GM12864 (cell line): ENCODE results near the gene CMYA5.

ENCODE experiments used
- DNase-seq: peaks from one replicate; pipeline ENCODE4 v3.0.0-alpha.2; 2011; ENCODE audit warnings: low read depth
- H3K4me3 ChIP-seq: 2 replicates; pipeline ENCODE4 v1.5.1; 2011; ENCODE audit warnings: mild to moderate bottlenecking, low read depth, low read length, control low read depth
- TF ChIP-seq, protein P1 (sequence below): IDR thresholded peaks from 2 replicates; pipeline ENCODE4 v1.5.1; 2011; ENCODE audit warnings: low read depth, mild to moderate bottlenecking, moderate library complexity, low read length, control low read depth, inconsistent platforms; ENCODE audit errors: missing control alignments

The CMYA5 gene

DNA sequence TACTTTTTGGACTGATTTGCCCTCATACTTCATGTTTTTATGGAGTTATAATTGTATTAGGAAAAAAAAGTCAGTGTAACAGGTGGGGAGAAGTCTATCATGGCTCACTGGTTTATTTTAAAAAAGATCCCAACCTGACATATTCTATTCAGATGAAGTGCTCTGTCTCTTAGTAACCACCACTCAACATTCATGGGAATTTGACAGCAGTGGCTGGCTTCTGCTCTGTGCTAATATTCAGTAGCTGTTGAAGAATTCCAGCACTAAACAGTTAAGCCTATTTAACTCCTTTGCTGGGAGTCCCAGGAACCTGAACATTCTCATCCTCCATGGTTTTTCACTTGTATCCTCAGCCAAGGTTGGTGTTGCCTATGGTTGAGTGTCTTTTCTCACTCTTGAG is 23.1 kb downstream of the CMYA5 start:
- TF ChIP-seq, protein P1, sequence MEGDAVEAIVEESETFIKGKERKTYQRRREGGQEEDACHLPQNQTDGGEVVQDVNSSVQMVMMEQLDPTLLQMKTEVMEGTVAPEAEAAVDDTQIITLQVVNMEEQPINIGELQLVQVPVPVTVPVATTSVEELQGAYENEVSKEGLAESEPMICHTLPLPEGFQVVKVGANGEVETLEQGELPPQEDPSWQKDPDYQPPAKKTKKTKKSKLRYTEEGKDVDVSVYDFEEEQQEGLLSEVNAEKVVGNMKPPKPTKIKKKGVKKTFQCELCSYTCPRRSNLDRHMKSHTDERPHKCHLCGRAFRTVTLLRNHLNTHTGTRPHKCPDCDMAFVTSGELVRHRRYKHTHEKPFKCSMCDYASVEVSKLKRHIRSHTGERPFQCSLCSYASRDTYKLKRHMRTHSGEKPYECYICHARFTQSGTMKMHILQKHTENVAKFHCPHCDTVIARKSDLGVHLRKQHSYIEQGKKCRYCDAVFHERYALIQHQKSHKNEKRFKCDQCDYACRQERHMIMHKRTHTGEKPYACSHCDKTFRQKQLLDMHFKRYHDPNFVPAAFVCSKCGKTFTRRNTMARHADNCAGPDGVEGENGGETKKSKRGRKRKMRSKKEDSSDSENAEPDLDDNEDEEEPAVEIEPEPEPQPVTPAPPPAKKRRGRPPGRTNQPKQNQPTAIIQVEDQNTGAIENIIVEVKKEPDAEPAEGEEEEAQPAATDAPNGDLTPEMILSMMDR = no peak
- no peak for DNase-seq

DNA sequence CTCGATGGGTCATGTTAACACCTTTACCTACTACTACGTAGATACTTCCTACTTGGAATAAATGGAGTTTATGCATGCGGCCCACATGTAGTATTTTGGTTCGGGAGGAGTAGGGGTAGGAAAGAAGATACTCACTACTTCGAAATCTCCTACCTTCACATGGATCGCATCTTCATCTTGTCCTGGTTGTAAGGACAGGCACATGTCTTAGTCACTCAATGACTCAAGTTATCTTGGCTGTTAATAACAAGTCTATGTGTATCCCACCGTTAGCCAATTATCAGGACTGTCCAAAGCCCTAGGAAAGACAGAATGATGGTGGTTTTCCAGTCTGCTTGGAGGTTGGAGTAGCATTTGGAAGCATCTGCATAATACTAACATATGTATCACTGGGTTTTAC is 24.1 kb downstream of the CMYA5 start:
- TF ChIP-seq, protein P1 = no peak
- H3K4me3 ChIP-seq = no peak overlapping the region
- DNase-seq = no peak

More for the DNA sequence above, 23.1 kb downstream of the CMYA5 start:
- H3K4me3 ChIP-seq = no peak overlapping the region

DNA sequence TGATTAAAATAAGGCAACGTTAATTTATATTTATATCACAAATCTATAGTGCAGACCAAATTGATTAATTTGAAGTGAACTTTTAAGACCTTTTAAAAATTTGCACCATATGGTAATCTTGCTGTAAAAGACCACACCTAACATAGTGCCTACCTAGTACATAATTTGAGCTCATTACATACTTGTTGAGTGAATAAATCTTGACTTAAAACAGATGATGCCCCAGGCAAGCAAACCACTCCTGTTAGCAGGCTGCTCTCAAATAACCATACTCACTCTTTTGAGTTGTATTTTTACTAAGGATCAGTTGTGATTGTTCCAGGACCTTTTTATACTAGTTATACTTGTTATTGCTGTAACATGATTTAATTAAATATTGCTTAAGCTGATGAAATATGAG is 27.2 kb downstream of the CMYA5 start:
- TF ChIP-seq, protein P1 = no peak
- H3K4me3 ChIP-seq = no peak overlapping the region
- DNase-seq = no peak

DNA sequence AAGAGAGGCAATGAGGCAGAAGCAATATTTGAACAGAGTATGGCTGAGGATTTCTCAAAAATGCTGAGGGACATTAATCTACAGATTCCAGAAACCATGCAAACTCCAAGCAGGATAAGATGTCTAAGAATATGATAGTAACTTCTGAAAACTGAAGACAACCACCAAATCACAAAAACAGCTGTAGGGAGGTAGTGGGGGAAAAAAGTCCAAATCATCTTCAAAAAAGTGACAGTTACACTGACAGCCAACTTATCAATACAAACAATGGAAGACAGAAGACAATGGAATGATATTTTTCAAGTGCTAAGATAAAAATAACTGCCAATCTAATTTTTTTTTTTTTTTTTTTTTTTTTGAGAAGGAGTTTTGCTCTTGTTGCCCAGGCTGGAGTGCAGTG is 30.5 kb downstream of the CMYA5 start:
- no peak for DNase-seq
- no peak overlapping the region for H3K4me3 ChIP-seq
- TF ChIP-seq, protein P1 = no peak

DNA sequence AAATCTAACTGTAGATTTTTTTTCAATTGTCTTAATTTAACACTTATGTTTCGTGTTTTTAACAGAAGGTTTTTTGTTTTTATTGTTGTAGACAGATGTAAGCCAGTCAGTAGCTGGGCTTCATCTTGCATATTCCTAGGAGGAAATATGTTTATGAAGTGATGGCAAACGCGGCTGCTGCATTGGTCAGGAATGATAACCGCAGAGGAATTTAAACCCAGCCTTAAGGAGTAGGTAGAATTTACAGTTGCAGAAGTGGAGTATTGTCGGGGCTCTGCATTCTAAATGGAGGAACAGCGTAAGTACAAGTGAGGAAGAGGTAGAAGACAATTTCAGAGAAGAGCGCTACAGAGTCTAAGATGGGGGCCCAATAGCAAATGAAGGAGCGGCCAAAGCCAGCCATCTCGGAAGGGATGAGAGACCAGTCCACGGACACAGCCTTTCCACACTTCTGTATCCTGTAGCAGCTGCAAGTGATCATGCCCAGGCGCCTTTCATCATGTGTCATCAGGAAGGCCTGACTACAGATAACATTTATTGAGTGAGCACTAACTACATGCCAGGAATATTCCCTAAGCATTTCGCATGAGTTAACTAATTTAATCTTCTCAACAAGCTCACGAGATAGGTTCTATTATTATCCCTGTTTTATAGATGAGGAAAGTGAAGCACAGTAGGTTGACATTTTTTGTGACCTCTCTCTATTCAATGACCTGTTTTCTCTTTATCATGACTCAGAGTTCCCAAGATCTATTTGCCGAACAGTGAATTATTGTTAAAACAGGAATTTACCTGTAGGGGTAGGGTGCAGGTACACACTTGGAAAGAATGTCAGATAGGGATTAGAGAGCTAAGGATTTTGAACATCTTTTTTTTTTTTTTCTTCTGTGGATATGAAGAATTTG is 38.1 kb downstream of the CMYA5 start:
- DNase-seq = no peak
- H3K4me3 ChIP-seq = no peak overlapping the region
- TF ChIP-seq, protein P1 = no peak

DNA sequence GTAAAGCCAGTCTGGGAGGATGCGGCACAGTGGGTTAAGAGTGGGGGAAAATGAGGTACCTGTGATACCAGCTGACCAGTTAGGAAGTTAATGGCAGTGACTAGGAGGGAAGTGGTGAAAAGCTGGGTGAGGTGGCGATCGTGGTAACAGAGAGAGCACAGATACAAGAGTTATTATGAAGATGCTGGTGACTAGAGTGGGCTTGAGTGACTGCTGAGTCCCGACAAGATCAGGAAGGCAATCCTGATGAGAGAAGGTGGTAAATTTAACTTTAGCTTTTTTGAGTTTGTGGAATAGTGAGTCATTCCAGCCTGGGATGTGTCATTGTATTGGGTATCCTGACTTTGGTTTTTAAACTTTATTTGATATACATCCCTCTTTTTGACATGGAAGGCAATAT is 38.8 kb downstream of the CMYA5 start:
- TF ChIP-seq, protein P1 = no peak
- DNase-seq = no peak

DNA sequence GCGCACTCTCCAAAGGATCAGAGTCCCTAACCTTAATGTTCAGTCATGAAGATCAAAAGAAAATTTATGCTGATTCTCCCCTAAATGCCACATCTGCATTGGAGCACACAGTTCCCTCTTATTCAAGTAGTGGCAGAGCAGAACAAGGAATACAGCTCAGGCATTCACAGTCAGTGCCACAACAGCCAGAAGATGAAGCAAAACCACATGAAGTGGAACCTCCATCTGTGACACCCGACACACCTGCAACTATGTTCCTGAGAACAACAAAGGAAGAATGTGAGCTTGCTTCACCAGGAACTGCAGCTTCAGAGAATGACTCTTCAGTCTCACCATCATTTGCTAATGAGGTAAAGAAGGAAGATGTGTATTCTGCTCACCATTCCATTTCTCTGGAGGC is 40.0 kb downstream of the CMYA5 start:
- TF ChIP-seq, protein P1 = no peak

More for the DNA sequence above, 38.8 kb downstream of the CMYA5 start:
- no peak overlapping the region for H3K4me3 ChIP-seq

More for the DNA sequence above, 40.0 kb downstream of the CMYA5 start:
- H3K4me3 ChIP-seq = no peak overlapping the region
- no peak for DNase-seq
